M059J (cell line): Measurements from ENCODE around the gene MAML2. TPM values are rescaled to one million over a fixed set of nuclear protein-coding genes. Genes with fewer than 3 reads are reported as not detected.

ENCODE experiments used
- DNase-seq: peaks from one replicate; pipeline ENCODE4 v3.0.0-alpha.2; 2012; ENCODE audit warnings: low read depth
- total RNA-seq: library from RNA; depleted of rRNA; stranded (reverse); fragments of >200 nt; shearing (Covaris generic); gene quantifications from 2 replicates; pipeline ENCODE4 v1.2.3, GENCODE V29; 2014

The MAML2 gene
- total RNA-seq, 1 experiment from 2014 or later, result 14.0 TPM

GRCh38 chr11:96318850-96319249 lies 24.1 kb downstream of the MAML2 start:
- DNase-seq, result no peak

- no peak for DNase-seq
These were observed 24.6 kb downstream of the MAML2 start for GRCh38 chr11:96318399-96318798.

- DNase-seq, result peak; percentile 58
These were observed 25.0 kb downstream of the MAML2 start for GRCh38 chr11:96317985-96318384.

DNA sequence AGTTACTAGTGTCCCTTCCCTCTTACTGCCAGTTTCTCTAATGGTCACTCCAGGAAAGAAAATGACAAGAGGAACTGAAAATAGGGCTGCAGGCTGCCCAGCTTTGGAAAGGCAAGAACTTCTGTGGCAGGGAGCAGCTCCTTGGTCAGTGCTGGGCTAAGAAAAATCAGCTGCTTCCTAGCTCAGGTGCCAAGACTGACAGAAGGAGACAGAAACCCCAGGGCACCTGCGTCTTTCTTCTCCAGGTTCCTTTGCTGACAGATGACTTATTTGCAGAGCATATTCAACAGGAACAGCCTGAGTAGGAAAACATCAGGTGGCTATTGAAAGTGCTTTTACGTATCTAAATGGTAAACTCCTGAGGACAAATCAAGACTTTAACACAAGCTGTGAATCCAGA lies 25.4 kb downstream of the MAML2 start:
- no peak for DNase-seq

DNA sequence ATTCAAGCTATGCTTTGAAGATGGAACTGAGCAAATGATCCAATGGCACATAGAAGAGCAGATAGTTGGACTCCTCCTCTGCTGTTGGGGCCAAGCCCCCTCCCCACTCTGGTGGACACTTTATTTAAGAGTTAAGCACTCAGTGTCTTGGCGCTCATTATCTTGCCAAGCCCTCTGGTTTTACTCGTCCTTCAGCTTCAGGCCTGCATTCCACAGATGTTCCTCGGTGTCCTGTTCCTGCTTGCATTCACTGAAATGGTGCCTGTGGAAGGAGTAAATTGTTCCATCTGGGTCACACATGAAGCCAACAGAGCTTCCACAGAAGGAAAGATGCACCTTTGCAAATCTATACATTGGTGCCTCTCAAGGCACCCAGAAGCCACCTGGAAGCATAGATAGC lies 26.1 kb downstream of the MAML2 start:
- no peak for DNase-seq

GRCh38 chr11:96315476-96315875 lies 27.5 kb downstream of the MAML2 start:
- DNase-seq, result peak; percentile 54

- peak; percentile 91 for DNase-seq
These were observed 28.5 kb downstream of the MAML2 start for GRCh38 chr11:96314326-96315020.

GRCh38 chr11:96313163-96313562 lies 29.8 kb downstream of the MAML2 start:
- no peak for DNase-seq

DNA sequence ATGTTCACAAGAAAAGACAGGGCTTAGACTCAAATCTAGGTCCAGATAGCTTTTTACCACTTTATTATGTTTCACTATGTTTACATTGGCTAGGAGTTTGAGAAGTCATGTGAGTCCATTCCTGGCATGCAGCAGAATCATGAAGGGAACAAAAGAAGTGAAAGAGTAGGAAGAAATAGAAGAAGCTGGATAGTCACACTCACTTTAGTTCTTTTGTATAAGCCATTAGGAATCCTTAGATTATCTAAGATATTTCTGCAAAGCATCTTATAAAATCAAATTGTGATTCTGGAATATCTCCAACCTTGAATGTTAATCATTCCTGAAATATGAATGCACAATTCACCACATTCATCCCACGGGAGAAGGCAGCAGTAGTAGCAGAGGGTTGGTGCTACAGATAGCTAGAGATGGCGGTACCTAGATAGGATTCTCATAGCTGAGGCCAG lies 31.9 kb downstream of the MAML2 start:
- peak; percentile 69 for DNase-seq

DNA sequence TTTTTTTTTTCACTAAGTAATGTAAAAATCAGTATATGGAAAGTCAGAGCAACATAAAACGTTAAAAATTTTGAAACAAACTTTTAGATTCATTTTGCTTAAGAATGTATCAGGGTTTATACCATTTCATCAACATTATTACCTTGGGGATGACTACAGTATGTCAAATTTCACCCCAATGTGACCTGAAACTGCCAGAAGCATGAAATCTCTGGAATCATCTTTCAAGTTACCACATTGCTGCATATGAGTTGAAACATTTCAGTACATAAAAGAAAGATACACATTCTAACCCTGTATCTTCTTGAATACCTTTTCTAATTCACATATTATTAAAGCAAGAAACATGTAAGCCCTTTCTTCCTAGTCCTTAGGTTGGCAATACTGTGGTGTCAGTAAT lies 32.8 kb downstream of the MAML2 start:
- no peak for DNase-seq

DNA sequence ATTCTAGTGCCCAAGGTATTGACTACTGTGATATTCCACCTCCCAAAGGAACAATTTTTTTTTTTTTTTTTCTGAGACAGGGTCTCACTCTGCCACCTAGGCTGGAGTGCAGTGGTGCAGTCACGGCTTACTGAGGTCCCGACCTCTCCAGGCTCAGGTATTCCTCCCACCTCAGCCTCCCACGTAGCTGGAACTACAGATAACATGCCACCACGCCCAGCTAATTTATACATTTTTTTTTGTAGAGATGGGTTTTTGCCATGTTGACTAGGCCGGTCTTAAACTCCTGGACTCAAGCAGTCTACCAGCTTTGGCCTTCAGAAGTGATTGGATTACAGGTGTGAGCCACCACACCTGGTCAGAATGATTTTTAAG lies 33.4 kb downstream of the MAML2 start:
- DNase-seq, result no peak

- DNase-seq, result peak; percentile 72
These were observed 33.9 kb downstream of the MAML2 start for GRCh38 chr11:96309016-96309642.

DNA sequence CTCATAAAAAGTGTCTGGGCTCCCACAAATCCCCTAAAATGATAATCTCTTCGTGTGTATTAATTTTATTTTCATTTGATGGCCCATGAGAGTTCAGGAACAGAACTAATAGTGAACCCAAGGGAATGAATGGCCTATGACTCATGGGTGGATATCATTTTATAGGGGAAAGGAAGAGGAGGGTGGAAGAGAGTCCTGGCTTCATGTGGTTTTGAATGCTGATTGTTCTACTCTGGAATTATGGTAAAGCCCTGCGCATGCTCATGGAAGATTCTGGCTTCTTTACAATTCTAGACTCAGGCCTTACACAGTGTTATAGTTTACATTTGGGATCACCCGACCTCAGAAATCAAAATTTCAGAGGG lies 35.2 kb downstream of the MAML2 start:
- peak; percentile 96 for DNase-seq

- peak; percentile 100 for DNase-seq
These were observed 35.8 kb downstream of the MAML2 start for GRCh38 chr11:96306933-96307775.

DNA sequence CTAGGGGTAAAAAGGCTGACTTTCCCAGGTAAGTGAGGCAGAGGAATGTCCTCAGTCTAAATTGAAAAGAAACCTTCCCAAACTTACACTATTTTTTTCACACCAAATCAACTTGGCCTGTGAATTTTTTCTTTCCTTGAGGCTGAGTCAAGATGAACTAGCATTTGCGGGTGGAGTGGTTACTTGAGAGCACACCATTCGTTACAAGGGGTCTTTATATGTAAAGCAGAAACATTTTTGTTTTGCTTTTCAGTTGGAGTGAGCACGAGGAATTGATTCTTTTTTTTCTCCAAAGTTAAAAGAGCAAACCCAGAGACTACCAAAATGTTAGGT lies 36.4 kb downstream of the MAML2 start:
- no peak for DNase-seq

DNA sequence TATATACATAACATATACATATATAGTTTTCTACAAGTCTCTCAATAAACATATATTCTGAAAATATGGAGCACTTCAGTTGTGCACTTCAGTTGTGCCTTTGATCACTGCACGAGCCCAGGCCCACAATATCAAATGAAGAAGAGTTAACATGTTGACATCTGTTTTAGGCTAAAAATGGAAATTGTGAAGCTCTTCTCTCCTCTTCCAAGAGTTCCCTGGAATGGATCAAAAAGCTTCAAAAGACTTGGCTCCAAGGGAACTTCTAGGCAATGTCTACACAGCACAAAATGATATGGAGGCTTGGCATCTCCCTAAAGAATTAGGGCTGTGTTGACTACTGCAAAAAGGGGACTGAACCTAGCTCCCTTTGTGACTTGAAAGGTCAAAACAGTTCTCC lies 36.9 kb downstream of the MAML2 start:
- no peak for DNase-seq

GRCh38 chr11:96303980-96304379 lies 39.0 kb downstream of the MAML2 start:
- DNase-seq, result no peak

GRCh38 chr11:96303064-96303463 lies 39.9 kb downstream of the MAML2 start:
- peak; percentile 84 for DNase-seq

GRCh38 chr11:96301818-96302217 lies 41.2 kb downstream of the MAML2 start:
- no peak for DNase-seq

- no peak for DNase-seq
These were observed 43.7 kb downstream of the MAML2 start for GRCh38 chr11:96299155-96299888.

DNA sequence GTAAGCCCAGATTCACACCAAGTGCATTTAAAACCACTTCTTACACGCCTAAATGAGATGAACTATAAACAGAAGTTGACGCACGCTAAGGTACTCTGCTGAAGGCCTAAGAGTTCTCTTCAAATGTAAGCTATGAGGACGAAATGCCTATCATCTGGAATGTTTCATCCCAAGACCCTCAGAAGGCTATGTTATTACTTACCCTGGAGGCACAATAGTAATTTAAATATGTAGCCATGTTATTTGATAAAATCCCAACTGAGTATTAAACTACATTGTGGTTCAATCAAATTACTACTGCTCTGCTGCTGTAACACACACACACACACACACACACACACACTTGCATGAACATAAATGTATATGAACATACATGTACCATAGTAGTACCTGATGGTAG lies 47.6 kb downstream of the MAML2 start:
- no peak for DNase-seq

- no peak for DNase-seq
These were observed 48.7 kb downstream of the MAML2 start for GRCh38 chr11:96294289-96294688.
